Stimulated activated naive CD8-positive, alpha-beta T cell treated with anti-CD3 and anti-CD28 coated beads, Interleukin-15, Interleukin-2, amounts not matched to agents 100 ng/mL and 50 ng/mL, for 24 hours (primary cell): Measurements from ENCODE around the gene SAYSD1.

Experiments used
- H3K27ac Mint-ChIP-seq: one replicate; pipeline ENCODE4 v1.8.0; 2021; ENCODE audit warnings: mild to moderate bottlenecking, mixed read lengths
- H3K27me3 Mint-ChIP-seq: one replicate; pipeline ENCODE4 v1.8.0; 2021; ENCODE audit warnings: mixed read lengths
- H3K36me3 Mint-ChIP-seq: one replicate; pipeline ENCODE4 v1.8.0; 2021; ENCODE audit warnings: low read depth, mixed read lengths
- H3K4me1 Mint-ChIP-seq: one replicate; pipeline ENCODE4 v1.8.0; 2021; ENCODE audit warnings: low read depth, mixed read lengths
- H3K4me3 Mint-ChIP-seq: one replicate; pipeline ENCODE4 v1.8.0; 2021; ENCODE audit warnings: mild to moderate bottlenecking, mixed read lengths
- H3K9me3 Mint-ChIP-seq: one replicate; pipeline ENCODE4 v1.8.0; 2021; ENCODE audit warnings: mixed read lengths

The SAYSD1 gene

GRCh38 chr6:39093149-39093708 lies 21.8 kb downstream of the SAYSD1 start:
- peaks cover 24% of the 10 kb centered on the region for H3K27me3 Mint-ChIP-seq
- H3K4me1 Mint-ChIP-seq: no peaks in the 10 kb centered on the region
- H3K27ac Mint-ChIP-seq: no peak overlapping the region
- H3K4me3 Mint-ChIP-seq: no peak overlapping the region
- peaks cover 6% of the 10 kb centered on the region for H3K36me3 Mint-ChIP-seq
- no peaks in the 10 kb centered on the region for H3K9me3 Mint-ChIP-seq

- Mint-ChIP-seq H3K36me3 (peaks cover 6% of the 10 kb centered on the region), H3K4me3 (no peak overlapping the region), H3K27ac (no peak overlapping the region), H3K9me3 (no peaks in the 10 kb centered on the region), H3K4me1 (no peaks in the 10 kb centered on the region), H3K27me3 (peaks cover 32% of the 10 kb centered on the region)
Observed at GRCh38 chr6:39092124-39092523, 22.9 kb downstream of the SAYSD1 start.

DNA sequence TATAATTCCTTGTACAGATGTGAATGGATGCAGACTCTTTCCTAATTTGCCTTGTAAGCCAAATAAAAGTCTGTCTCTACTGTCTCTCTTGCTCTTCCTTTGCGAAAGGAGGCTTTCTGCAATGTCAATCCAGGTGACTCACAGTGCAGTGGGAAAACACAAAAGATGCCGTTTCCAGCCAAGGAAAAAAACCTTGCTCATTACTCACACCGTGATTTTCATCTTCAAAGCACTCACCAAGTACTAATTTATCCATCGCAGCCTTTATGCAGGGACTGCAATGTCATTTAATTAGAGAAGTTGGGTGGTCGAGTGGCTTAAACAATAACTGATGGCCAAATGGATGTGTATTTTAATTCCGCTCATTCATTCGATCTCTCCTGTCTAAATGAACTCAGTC lies 23.8 kb downstream of the SAYSD1 start:
- Mint-ChIP-seq H3K4me3 (no peak overlapping the region), H3K9me3 (no peaks in the 10 kb centered on the region), H3K27me3 (peaks cover 37% of the 10 kb centered on the region), H3K4me1 (peaks cover 7% of the 10 kb centered on the region), H3K27ac (no peak overlapping the region), H3K36me3 (peaks cover 6% of the 10 kb centered on the region)

DNA sequence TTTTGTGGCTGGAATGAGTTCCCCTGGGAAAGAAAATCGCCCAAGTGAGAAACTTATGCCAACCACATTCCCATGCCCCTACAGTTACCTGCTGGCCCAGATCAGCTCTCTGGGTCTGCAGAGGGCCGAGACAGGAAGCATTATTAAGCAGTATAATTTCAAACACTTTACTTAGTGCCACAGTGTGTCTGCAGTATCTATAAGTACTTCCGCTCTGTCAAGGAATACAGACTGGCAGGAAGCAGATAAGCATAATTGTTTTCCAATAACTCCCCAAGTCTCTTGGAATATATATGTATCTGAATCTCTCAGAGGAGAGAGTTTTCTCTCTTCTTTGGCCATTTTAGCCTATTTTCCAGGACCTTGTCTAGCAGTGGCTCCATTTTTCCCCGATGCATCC lies 24.9 kb downstream of the SAYSD1 start:
- no peak overlapping the region for H3K27ac Mint-ChIP-seq
- H3K4me3 Mint-ChIP-seq: no peak overlapping the region
- H3K36me3 Mint-ChIP-seq: peaks cover 6% of the 10 kb centered on the region
- H3K4me1 Mint-ChIP-seq: peaks cover 12% of the 10 kb centered on the region
- no peaks in the 10 kb centered on the region for H3K9me3 Mint-ChIP-seq
- peaks cover 37% of the 10 kb centered on the region for H3K27me3 Mint-ChIP-seq

DNA sequence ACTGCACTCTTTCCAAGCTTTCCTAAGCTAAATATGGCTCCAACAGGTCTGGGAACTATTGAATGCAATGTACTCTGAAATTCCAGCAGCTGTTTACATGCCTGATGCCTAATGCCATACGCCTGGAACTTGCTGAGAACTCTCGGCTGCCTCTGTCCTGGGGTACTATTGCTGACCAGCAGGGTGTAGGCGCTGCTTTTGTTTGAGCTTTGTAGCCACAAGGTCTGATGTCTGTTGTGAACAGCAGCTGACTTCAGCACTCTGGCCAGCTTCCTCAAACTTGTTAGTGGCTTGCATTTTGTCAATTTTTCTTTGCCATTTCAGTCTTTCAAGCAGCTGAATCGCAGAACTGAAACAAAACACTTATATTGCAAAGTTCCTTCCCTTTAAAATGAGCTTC lies 26.7 kb downstream of the SAYSD1 start:
- H3K27ac Mint-ChIP-seq: no peak overlapping the region
- no peaks in the 10 kb centered on the region for H3K36me3 Mint-ChIP-seq
- no peak overlapping the region for H3K4me3 Mint-ChIP-seq
- peaks cover 40% of the 10 kb centered on the region for H3K27me3 Mint-ChIP-seq
- no peaks in the 10 kb centered on the region for H3K9me3 Mint-ChIP-seq
- H3K4me1 Mint-ChIP-seq: peaks cover 12% of the 10 kb centered on the region

- peaks cover 12% of the 10 kb centered on the region for H3K4me1 Mint-ChIP-seq
- H3K4me3 Mint-ChIP-seq: no peak overlapping the region
- peaks cover 40% of the 10 kb centered on the region for H3K27me3 Mint-ChIP-seq
- H3K36me3 Mint-ChIP-seq: no peaks in the 10 kb centered on the region
- H3K9me3 Mint-ChIP-seq: no peaks in the 10 kb centered on the region
- no peak overlapping the region for H3K27ac Mint-ChIP-seq
Observed at GRCh38 chr6:39087197-39087596, 27.8 kb downstream of the SAYSD1 start.

DNA sequence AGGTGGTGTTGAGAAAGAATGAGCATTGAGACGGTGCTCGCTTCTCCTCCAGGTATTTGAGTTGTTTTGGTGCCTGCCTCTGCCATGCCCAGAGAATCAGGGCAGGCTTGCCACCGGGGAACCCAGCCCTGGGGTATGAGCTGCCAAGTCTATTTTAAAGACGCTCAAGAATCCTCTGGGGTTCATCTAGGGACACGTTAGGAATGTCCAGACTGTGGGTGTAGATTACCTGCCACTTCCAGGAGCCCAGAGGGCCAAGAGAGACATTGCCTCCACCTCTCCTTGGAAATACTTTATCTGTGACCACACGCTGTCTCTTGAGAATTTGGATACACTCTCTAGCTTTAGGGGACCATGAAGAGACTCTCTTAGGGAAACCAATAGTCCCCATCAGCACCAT lies 28.3 kb downstream of the SAYSD1 start:
- Mint-ChIP-seq H3K4me1 (peaks cover 12% of the 10 kb centered on the region), H3K4me3 (no peak overlapping the region), H3K36me3 (no peaks in the 10 kb centered on the region), H3K9me3 (no peaks in the 10 kb centered on the region), H3K27me3 (peaks cover 38% of the 10 kb centered on the region), H3K27ac (no peak overlapping the region)

DNA sequence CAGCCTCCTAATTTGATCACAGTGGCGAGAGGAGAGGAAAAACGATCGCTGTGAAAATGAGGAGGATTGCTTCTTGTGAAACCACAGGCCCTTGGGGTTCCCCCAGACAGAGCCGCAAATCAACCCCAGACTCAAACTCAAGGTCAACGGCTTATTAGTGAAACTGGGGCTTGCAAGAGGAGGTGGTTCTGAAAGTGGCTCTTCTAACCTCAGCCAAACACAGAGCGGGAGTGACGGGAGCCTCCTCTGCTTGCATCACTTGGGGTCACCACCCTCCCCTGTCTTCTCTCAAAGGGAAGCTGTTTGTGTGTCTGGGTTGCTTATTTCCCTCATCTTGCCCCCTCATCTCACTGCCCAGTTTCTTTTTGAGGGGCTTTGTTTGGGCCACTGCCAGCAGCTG lies 28.7 kb downstream of the SAYSD1 start:
- H3K4me3 Mint-ChIP-seq: no peak overlapping the region
- peaks cover 34% of the 10 kb centered on the region for H3K27me3 Mint-ChIP-seq
- no peak overlapping the region for H3K27ac Mint-ChIP-seq
- H3K36me3 Mint-ChIP-seq: no peaks in the 10 kb centered on the region
- H3K4me1 Mint-ChIP-seq: peaks cover 12% of the 10 kb centered on the region
- no peaks in the 10 kb centered on the region for H3K9me3 Mint-ChIP-seq

GRCh38 chr6:39085129-39085797 lies 29.7 kb downstream of the SAYSD1 start:
- Mint-ChIP-seq H3K4me1 (peaks cover 12% of the 10 kb centered on the region), H3K27ac (no peak overlapping the region), H3K4me3 (no peak overlapping the region), H3K27me3 (peaks cover 26% of the 10 kb centered on the region), H3K9me3 (no peaks in the 10 kb centered on the region), H3K36me3 (no peaks in the 10 kb centered on the region)

DNA sequence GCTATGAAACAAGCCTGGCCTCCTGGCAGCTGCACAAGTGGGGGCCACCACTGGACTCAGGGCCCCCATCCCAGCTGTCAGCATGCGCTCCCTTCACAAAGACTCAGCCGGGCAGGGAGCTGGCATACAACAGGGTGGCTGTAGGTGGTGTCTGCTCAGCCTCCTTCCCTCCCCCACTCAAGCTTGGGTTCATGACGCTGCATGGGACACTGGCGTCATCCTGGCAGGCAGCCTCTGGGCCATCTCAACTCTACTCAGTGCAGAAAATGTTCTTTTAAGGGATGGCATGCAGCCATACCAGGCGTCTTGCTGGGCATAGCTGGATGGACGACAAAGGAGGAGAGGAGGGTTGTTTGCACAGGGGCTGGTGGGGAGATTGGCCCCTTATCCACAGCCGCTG lies 30.5 kb downstream of the SAYSD1 start:
- H3K27ac Mint-ChIP-seq: no peak overlapping the region
- no peak overlapping the region for H3K4me3 Mint-ChIP-seq
- H3K36me3 Mint-ChIP-seq: no peaks in the 10 kb centered on the region
- peaks cover 25% of the 10 kb centered on the region for H3K27me3 Mint-ChIP-seq
- peaks cover 12% of the 10 kb centered on the region for H3K4me1 Mint-ChIP-seq
- H3K9me3 Mint-ChIP-seq: no peaks in the 10 kb centered on the region

DNA sequence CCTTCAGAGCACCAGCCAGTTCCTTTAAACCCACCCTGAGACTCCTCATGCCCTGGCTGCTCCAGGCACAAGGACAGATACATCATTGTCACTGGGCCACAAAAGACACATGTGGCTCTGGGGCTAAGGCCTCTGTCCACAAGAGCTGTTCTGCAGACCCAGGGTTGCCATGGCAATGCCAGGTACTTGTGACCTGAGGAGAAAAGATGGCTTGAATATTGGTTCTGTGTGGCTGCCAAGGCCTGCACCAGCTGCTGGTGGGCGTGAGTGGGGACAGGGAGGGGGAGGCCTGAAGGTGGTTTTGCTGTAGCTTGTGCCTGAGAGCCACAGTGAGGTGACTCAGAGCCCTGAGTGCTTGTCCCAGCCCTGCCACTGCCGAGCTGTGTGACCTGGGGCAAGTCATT lies 31.8 kb downstream of the SAYSD1 start:
- Mint-ChIP-seq H3K36me3 (no peaks in the 10 kb centered on the region), H3K27me3 (peaks cover 17% of the 10 kb centered on the region), H3K9me3 (no peaks in the 10 kb centered on the region), H3K4me1 (peaks cover 12% of the 10 kb centered on the region), H3K4me3 (no peak overlapping the region), H3K27ac (no peak overlapping the region)

DNA sequence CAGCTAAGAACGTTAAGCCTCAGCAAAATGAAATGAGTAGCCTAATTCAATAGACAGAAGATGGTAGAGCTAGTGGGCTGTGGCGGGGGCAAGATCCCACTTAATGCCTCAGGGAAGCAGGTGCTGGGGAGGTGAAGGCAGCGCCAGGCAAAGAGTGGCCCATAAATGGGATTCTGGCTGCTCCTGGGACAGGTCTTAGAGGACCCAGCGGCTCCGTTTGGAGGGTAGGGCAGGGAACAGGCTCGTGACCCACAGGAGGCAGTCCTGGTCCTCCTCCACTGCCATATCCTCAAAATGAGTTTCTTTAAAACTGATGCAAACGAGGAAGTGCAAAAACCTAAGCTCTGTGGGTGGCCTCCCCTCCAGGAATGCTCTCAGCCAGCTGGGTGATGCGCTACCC lies 32.7 kb downstream of the SAYSD1 start:
- H3K27ac Mint-ChIP-seq: no peak overlapping the region
- H3K36me3 Mint-ChIP-seq: no peaks in the 10 kb centered on the region
- no peak overlapping the region for H3K4me3 Mint-ChIP-seq
- H3K4me1 Mint-ChIP-seq: peaks cover 12% of the 10 kb centered on the region
- no peaks in the 10 kb centered on the region for H3K9me3 Mint-ChIP-seq
- peaks cover 9% of the 10 kb centered on the region for H3K27me3 Mint-ChIP-seq

GRCh38 chr6:39080246-39080875 lies 34.6 kb downstream of the SAYSD1 start:
- Mint-ChIP-seq H3K4me3 (no peak overlapping the region), H3K27ac (no peak overlapping the region), H3K36me3 (no peaks in the 10 kb centered on the region), H3K27me3 (peaks cover 3% of the 10 kb centered on the region), H3K9me3 (no peaks in the 10 kb centered on the region), H3K4me1 (no peaks in the 10 kb centered on the region)

DNA sequence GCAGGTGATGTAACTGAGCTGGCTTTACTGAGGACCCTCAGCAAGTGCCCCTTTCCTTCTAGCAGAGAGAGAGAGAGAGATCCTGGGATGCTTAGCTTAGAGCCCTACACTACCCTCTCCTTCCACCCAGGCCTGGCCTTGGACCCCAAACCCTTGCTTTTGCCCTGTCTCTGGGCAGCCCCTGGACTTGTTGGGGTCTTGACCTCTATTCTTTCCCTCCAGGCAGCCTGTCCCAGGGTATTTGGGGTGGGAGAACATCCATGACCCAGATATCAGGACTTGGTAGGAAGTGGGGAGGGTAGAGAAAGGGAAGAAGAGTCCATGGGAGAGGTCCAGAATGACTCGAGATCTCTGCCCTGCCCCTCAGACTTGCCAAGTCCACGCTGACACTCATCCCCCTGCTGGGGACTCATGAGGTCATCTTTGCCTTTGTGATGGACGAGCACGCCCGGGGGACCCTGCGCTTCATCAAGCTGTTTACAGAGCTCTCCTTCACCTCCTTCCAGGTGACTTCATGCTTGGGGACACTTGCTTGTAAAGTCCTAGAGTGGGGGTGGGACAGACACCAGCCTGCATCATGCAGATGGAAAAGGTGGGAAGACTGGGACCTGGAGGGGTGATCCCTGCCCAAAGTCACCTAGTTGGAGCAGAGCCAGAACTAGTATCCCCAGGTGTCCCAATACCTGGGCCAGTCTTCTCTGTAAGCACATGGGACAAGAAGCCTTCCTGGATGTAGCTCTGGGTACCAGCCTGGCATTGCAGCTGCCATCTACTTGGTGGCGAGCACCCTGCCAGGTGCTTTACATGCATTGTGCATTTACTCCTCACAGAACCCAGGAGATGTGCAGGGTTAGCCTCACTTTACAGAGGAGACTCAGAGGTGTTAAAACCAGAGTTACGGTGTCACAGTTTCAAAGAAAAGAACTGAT lies 35.5 kb downstream of the SAYSD1 start:
- no peaks in the 10 kb centered on the region for H3K4me1 Mint-ChIP-seq
- H3K36me3 Mint-ChIP-seq: no peaks in the 10 kb centered on the region
- no peaks in the 10 kb centered on the region for H3K9me3 Mint-ChIP-seq
- no peak overlapping the region for H3K4me3 Mint-ChIP-seq
- no peak overlapping the region for H3K27ac Mint-ChIP-seq
- H3K27me3 Mint-ChIP-seq: peaks cover under 1% of the 10 kb centered on the region

DNA sequence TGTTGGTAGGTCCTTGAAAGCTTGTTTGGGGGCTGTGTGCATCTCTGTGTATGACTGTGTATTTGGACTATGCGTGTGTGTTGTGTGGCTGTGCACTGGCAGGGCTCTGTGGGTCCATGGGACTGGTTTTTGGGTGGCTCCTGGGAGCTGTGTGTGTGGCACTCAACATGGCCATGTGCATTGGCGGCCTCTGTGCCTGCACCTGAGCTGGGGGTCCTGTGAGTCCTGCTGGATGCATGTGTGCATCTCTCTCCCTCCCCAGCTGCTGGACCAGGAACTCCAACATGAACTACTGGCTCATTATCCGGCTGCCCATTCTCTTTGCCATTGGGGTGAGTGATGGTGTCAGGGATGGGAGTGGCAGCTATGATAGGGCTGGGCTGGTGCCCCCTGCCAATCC lies 36.3 kb downstream of the SAYSD1 start:
- Mint-ChIP-seq H3K27ac (no peak overlapping the region), H3K36me3 (no peaks in the 10 kb centered on the region), H3K27me3 (no peaks in the 10 kb centered on the region), H3K4me1 (no peaks in the 10 kb centered on the region), H3K4me3 (no peak overlapping the region), H3K9me3 (no peaks in the 10 kb centered on the region)
